HepG2 (cell line): Measurements from ENCODE around the gene ZFP82. TPM values are rescaled to one million over a fixed set of nuclear protein-coding genes. Genes with fewer than 3 reads are reported as not detected.

Experiments
- DMAP1 ChIP-seq: IDR thresholded peaks from 2 replicates; pipeline ENCODE4 v1.6.1; 2016
- DNMT1 ChIP-seq: sonication (generic); formaldehyde crosslinking; IDR thresholded peaks from 2 replicates; pipeline ENCODE4 v1.5.1; 2020; ENCODE audit warnings: mild to moderate bottlenecking, missing genetic modification reagents
- GPN1 ChIP-seq: sonication (generic); formaldehyde crosslinking; IDR thresholded peaks from 2 replicates; pipeline ENCODE4 v1.5.1; 2020; ENCODE audit warnings: missing genetic modification reagents, borderline replicate concordance
- IKZF4 ChIP-seq: sonication (generic); formaldehyde crosslinking; IDR thresholded peaks from 2 replicates; pipeline ENCODE4 v1.5.1; 2020; ENCODE audit warnings: borderline replicate concordance, mild to moderate bottlenecking, low read depth, missing genetic modification reagents; ENCODE audit errors: not compliant biosample characterization
- KDM4B ChIP-seq: sonication (generic); formaldehyde crosslinking; IDR thresholded peaks from 2 replicates; pipeline ENCODE4 v1.4.0; 2020; ENCODE audit warnings: missing genetic modification reagents
- MAFF ChIP-seq: IDR thresholded peaks from 2 replicates; pipeline ENCODE4 v1.6.1; 2011; ENCODE audit warnings: low read depth, low read length, improper control_type of control experiment
- MAFK ChIP-seq, 2 experiments: IDR thresholded peaks in 1 of 2; conservative IDR thresholded peaks in 1 of 2; 2 replicates each; pipeline ENCODE4 v1.6.1; 2011; ENCODE audit warnings: improper control_type of control experiment in 2 of 2, low read length in 2 of 2
- MED1 ChIP-seq: sonication (generic); formaldehyde crosslinking; IDR thresholded peaks from 2 replicates; pipeline ENCODE4 v1.4.0; 2020; ENCODE audit warnings: missing genetic modification reagents
- SIN3A ChIP-seq: IDR thresholded peaks from 2 replicates; pipeline ENCODE4 v1.6.1; 2011; ENCODE audit warnings: low read depth, mild to moderate bottlenecking, control low read depth, low read length, borderline replicate concordance
- SMAD9 ChIP-seq: sonication (generic); formaldehyde crosslinking; IDR thresholded peaks from 2 replicates; pipeline ENCODE4 v1.5.1; 2020; ENCODE audit warnings: mild to moderate bottlenecking, missing genetic modification reagents
- SNAPC2 ChIP-seq: sonication (generic); formaldehyde crosslinking; IDR thresholded peaks from 2 replicates; pipeline ENCODE4 v1.8.1; 2022; ENCODE audit warnings: mild to moderate bottlenecking, missing genetic modification reagents
- TARDBP ChIP-seq: sonication (generic); formaldehyde crosslinking; IDR thresholded peaks from 2 replicates; pipeline ENCODE4 v1.8.0; 2022; ENCODE audit warnings: mild to moderate bottlenecking, missing genetic modification reagents
- TOPORS ChIP-seq: sonication (generic); formaldehyde crosslinking; IDR thresholded peaks from 2 replicates; pipeline ENCODE4 v1.8.0; 2023; ENCODE audit warnings: mild to moderate bottlenecking, missing genetic modification reagents
- ZBTB20 ChIP-seq: sonication (generic); formaldehyde crosslinking; IDR thresholded peaks from 2 replicates; pipeline ENCODE4 v1.8.1; 2023; ENCODE audit warnings: missing genetic modification reagents, low read depth, mild to moderate bottlenecking, borderline replicate concordance
- ZC3H13 ChIP-seq: sonication (generic); formaldehyde crosslinking; IDR thresholded peaks from 2 replicates; pipeline ENCODE4 v1.8.1; 2023; ENCODE audit warnings: mild to moderate bottlenecking, missing genetic modification reagents, moderate library complexity
- ZIK1 ChIP-seq: sonication (generic); formaldehyde crosslinking; IDR thresholded peaks from 2 replicates; pipeline ENCODE4 v1.5.0; 2020; ENCODE audit warnings: mild to moderate bottlenecking, low read depth, missing genetic modification reagents, borderline replicate concordance
- ZMYM2 ChIP-seq: sonication (generic); formaldehyde crosslinking; IDR thresholded peaks from 2 replicates; pipeline ENCODE4 v1.8.0; 2022; ENCODE audit warnings: mild to moderate bottlenecking, missing genetic modification reagents
- ZNF10 ChIP-seq: sonication (generic); formaldehyde crosslinking; IDR thresholded peaks from 2 replicates; pipeline ENCODE4 v1.4.0; 2020; ENCODE audit warnings: mild to moderate bottlenecking, low read depth, missing genetic modification reagents, borderline replicate concordance
- ZNF24 ChIP-seq: fragments of 450-650 bp; IDR thresholded peaks from 2 replicates; pipeline ENCODE4 v1.6.1; 2017; ENCODE audit warnings: antibody characterized with exemption, mild to moderate bottlenecking
- ZNF253 ChIP-seq: sonication (generic); formaldehyde crosslinking; IDR thresholded peaks from 2 replicates; pipeline ENCODE4 v1.8.0; 2022; ENCODE audit warnings: mild to moderate bottlenecking, missing genetic modification reagents, borderline replicate concordance
- ZNF790 ChIP-seq: sonication (generic); formaldehyde crosslinking; IDR thresholded peaks from 2 replicates; pipeline ENCODE4 v1.8.0; 2022; ENCODE audit warnings: missing genetic modification reagents, mild to moderate bottlenecking, borderline replicate concordance
- ZSCAN31 ChIP-seq: sonication (generic); formaldehyde crosslinking; IDR thresholded peaks from 2 replicates; pipeline ENCODE4 v1.5.0; 2020; ENCODE audit warnings: low read depth, mild to moderate bottlenecking, missing genetic modification reagents
- polyA plus RNA-seq, 8 experiments: library from polyadenylated mRNA; depleted of rRNA in 3 of 8; stranded (reverse) in 7 of 8; unstranded in 1 of 8; fragments of >200 nt; fragmentation: Illumina TruSeq in 4 of 8; extraction: Trizol in 4 of 8; gene quantifications; 2 replicates each; pipeline versions ENCODE4 v1.2.1 to v1.2.3, GENCODE V29; 2011 to 2016; ENCODE audit warnings: low read depth in 4 of 8, missing spikeins in 1 of 8, mixed read lengths in 1 of 8; ENCODE audit not compliant: insufficient read depth in 1 of 8
- total RNA-seq, 5 experiments: library from RNA; depleted of rRNA; stranded (reverse); fragments of >200 nt; fragmentation: Illumina TruSeq; extraction: Trizol; gene quantifications; 2 replicates each; pipeline ENCODE4 v1.2.3, GENCODE V29; 2016; ENCODE audit warnings: low read depth in 1 of 5
- TF ChIP-seq, protein P1 (sequence below): sonication (generic); formaldehyde crosslinking; IDR thresholded peaks from 2 replicates; pipeline ENCODE4 v1.5.1; 2020; ENCODE audit warnings: mild to moderate bottlenecking, missing genetic modification reagents, moderate library complexity
- TF ChIP-seq, protein P2 (sequence below): sonication (generic); formaldehyde crosslinking; IDR thresholded peaks from 2 replicates; pipeline ENCODE4 v1.4.0; 2020; ENCODE audit warnings: missing genetic modification reagents

ZFP82 gene
- total and polyA plus RNA-seq, 2 of the 13 experiments (the other 11 are each of a cell fraction or from before 2014, with no cell fraction given) = 1.7 to 4.3 TPM

DNA sequence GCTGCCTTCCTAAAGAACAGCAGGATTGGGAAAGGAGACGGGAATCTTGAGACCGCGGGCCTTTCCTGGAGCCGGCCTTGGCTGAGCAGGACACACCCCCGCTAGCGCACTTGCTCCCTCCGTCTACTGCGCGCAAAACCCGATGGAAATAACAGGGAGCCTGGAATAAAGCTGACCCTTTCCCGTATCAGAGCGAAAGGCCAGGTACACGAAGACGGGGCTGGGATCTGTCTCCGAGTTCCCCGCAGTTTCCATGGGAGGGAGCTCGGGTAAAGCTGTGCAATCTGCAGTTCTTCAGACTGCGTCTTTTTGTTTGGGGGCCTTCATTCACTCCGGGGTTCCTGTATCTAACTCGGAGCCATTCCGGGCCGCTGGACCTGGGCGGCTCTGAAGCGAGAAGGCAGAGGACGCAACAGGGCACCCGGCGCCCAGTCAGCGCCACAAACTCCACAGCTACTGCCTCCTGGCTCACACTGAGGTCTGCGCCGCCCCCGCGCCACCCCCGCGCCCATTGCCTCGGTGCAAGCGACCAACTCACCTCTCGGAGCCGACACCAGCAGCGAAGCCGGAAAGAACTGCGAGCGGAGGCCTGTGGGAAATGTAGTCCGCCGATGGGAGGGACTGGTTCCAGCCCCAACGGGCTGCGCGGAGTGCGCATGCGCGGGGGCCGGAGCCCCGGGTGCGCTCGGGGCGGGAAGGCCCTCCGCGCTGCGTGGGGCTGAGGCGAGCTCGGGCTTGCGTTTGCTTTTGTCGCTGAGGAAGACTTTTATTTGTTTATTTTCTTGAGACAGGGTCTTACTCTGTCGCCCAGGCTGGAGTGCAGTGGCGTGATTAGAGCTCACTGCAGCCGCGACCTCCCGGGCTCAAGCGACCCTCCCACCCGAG is 39.6 kb downstream of the ZFP82 start, which contains the start of gene ZFP14 (continued):
- TF ChIP-seq ZNF10 (CRISPR knock-in tag) (no peak), DMAP1 (CRISPR knock-in tag) (peak; percentile 77), MAFK (conservative IDR thresholded peaks at IDR 0.05 in 1 of 2, IDR thresholded peaks at IDR 0.05 in 1 of 2; ENCODE audit: low read length in 2 of 2) (no peak), ZNF790 (no peak), ZIK1 (CRISPR knock-in tag) (no peak), ZC3H13 (no peak), ZNF24 (no peak), ZNF253 (CRISPR knock-in tag) (no peak), ZBTB20 (CRISPR knock-in tag) (no peak), ZSCAN31 (CRISPR knock-in tag) (no peak), ZMYM2 (CRISPR knock-in tag) (no peak), SIN3A (peak; percentile 64; the same call in 1 of the 2 replicates), SMAD9 (CRISPR knock-in tag) (no peak), MED1 (CRISPR knock-in tag) (peak; percentile 72), GPN1 (CRISPR knock-in tag) (no peak), TOPORS (CRISPR knock-in tag) (no peak), DNMT1 (CRISPR knock-in tag) (no peak), MAFF (no peak), SNAPC2 (CRISPR knock-in tag) (no peak), IKZF4 (CRISPR knock-in tag) (peak; percentile 42), TARDBP (CRISPR knock-in tag) (peak; percentile 73; the same call in 1 of the 2 replicates), KDM4B (no peak)
- TF ChIP-seq, protein P1, sequence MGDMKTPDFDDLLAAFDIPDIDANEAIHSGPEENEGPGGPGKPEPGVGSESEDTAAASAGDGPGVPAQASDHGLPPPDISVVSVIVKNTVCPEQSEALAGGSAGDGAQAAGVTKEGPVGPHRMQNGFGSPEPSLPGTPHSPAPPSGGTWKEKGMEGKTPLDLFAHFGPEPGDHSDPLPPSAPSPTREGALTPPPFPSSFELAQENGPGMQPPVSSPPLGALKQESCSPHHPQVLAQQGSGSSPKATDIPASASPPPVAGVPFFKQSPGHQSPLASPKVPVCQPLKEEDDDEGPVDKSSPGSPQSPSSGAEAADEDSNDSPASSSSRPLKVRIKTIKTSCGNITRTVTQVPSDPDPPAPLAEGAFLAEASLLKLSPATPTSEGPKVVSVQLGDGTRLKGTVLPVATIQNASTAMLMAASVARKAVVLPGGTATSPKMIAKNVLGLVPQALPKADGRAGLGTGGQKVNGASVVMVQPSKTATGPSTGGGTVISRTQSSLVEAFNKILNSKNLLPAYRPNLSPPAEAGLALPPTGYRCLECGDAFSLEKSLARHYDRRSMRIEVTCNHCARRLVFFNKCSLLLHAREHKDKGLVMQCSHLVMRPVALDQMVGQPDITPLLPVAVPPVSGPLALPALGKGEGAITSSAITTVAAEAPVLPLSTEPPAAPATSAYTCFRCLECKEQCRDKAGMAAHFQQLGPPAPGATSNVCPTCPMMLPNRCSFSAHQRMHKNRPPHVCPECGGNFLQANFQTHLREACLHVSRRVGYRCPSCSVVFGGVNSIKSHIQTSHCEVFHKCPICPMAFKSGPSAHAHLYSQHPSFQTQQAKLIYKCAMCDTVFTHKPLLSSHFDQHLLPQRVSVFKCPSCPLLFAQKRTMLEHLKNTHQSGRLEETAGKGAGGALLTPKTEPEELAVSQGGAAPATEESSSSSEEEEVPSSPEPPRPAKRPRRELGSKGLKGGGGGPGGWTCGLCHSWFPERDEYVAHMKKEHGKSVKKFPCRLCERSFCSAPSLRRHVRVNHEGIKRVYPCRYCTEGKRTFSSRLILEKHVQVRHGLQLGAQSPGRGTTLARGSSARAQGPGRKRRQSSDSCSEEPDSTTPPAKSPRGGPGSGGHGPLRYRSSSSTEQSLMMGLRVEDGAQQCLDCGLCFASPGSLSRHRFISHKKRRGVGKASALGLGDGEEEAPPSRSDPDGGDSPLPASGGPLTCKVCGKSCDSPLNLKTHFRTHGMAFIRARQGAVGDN (CRISPR knock-in tag) = peak; percentile 84
- TF ChIP-seq, protein P2, sequence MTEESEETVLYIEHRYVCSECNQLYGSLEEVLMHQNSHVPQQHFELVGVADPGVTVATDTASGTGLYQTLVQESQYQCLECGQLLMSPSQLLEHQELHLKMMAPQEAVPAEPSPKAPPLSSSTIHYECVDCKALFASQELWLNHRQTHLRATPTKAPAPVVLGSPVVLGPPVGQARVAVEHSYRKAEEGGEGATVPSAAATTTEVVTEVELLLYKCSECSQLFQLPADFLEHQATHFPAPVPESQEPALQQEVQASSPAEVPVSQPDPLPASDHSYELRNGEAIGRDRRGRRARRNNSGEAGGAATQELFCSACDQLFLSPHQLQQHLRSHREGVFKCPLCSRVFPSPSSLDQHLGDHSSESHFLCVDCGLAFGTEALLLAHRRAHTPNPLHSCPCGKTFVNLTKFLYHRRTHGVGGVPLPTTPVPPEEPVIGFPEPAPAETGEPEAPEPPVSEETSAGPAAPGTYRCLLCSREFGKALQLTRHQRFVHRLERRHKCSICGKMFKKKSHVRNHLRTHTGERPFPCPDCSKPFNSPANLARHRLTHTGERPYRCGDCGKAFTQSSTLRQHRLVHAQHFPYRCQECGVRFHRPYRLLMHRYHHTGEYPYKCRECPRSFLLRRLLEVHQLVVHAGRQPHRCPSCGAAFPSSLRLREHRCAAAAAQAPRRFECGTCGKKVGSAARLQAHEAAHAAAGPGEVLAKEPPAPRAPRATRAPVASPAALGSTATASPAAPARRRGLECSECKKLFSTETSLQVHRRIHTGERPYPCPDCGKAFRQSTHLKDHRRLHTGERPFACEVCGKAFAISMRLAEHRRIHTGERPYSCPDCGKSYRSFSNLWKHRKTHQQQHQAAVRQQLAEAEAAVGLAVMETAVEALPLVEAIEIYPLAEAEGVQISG (CRISPR knock-in tag) = peak; percentile 93
